HFF-Myc (cell line): Measurements from ENCODE around the gene KRT82.

Experiments
- DNase-seq: peaks from one replicate; pipeline ENCODE4 v3.0.0-alpha.2; 2011; ENCODE audit warnings: low read depth; ENCODE audit errors: extremely low read depth
- H3K4me3 ChIP-seq: replicated peaks from 2 replicates; pipeline ENCODE4 v1.5.1; 2011; ENCODE audit warnings: low read depth, mild to moderate bottlenecking, control low read depth, low read length
- TF ChIP-seq, protein P1 (sequence below): IDR thresholded peaks from 2 replicates; pipeline ENCODE4 v1.5.1; 2012; ENCODE audit warnings: mild to moderate bottlenecking, low read depth, low read length, control low read depth; ENCODE audit errors: missing control alignments

The KRT82 gene

DNA sequence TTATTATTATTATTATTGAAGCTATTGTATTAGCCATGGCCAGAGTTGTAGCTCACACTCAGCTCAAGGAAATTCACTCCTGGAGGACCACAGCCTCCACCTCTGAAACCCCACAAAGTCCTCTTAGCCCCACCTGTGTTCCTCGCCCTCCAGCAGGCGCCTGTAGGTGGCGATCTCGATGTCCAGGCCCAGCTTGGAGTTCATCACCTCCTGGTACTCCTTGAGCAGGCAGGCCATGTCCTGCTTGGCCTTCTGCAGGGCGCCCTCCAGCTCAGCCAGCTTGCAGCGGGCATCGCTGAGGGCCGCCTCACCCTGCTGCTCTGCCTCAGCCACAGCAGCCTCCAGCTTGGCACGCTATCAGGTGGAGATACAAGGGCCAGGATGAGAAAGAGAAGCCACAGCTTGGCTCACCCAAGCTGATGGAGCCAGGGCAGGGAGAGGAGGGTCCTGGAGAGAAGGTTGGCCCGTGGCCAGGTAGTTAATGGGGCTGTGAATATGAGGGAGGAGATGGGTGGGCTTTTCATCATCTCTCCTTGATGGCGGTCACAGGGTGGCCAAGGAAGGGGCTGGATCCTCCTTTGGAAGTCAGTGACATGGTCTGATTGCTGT is 43.9 kb downstream of the KRT82 start:
- no peak for DNase-seq
- TF ChIP-seq, protein P1, sequence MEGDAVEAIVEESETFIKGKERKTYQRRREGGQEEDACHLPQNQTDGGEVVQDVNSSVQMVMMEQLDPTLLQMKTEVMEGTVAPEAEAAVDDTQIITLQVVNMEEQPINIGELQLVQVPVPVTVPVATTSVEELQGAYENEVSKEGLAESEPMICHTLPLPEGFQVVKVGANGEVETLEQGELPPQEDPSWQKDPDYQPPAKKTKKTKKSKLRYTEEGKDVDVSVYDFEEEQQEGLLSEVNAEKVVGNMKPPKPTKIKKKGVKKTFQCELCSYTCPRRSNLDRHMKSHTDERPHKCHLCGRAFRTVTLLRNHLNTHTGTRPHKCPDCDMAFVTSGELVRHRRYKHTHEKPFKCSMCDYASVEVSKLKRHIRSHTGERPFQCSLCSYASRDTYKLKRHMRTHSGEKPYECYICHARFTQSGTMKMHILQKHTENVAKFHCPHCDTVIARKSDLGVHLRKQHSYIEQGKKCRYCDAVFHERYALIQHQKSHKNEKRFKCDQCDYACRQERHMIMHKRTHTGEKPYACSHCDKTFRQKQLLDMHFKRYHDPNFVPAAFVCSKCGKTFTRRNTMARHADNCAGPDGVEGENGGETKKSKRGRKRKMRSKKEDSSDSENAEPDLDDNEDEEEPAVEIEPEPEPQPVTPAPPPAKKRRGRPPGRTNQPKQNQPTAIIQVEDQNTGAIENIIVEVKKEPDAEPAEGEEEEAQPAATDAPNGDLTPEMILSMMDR, result peak; percentile 33
- H3K4me3 ChIP-seq, result no peak overlapping the region

DNA sequence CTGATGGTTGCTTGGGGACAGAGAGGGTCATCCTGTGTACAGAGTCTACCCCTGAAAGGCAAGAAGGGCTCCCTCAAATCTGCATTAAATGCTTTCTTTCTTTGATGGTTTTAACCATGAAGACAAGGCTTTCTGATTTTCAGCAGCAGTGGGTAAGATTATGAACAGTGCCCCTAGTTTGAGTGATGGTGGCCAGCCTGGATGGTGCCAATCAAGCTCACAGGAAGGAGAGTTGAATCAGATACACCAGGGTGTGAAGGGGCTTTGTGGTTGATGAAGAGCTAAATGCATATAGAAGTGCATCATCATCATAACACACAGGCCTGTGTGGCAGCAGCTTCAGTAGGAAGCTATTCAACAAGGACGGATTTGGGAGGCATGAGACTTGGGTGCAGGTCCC is 44.6 kb downstream of the KRT82 start:
- H3K4me3 ChIP-seq, result no peak overlapping the region
- DNase-seq, result no peak
- TF ChIP-seq, protein P1, result no peak

DNA sequence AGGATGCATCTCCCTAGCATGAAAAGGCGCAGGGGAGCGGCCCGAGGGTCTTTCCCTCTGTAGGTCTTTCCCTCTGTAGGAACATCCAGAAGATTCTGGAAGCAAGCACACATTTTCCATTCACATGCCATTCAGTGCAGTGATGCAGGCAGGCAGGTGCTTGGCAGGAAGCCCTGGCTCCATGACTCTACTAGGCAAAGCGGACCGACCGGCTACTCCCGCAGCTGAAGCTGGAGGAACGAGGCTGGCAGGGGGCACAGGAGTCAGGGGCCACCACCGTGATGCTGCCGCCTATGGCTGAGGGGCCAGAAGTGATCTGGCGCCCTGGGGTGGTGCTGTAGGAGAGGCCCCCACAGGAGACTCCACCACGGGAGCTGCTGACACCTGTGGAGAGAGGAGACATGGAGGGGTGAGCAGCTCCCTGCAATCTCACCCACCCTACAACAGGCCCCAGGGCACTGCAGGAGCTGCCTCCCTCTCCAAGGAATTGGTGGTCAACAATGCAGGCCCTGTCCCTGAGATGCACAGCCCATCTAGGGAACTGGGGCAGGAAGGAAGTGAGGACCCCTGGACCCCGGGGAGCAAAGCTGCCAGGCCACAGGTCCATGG is 45.4 kb downstream of the KRT82 start:
- H3K4me3 ChIP-seq, result no peak overlapping the region
- TF ChIP-seq, protein P1, result no peak
- no peak for DNase-seq

DNA sequence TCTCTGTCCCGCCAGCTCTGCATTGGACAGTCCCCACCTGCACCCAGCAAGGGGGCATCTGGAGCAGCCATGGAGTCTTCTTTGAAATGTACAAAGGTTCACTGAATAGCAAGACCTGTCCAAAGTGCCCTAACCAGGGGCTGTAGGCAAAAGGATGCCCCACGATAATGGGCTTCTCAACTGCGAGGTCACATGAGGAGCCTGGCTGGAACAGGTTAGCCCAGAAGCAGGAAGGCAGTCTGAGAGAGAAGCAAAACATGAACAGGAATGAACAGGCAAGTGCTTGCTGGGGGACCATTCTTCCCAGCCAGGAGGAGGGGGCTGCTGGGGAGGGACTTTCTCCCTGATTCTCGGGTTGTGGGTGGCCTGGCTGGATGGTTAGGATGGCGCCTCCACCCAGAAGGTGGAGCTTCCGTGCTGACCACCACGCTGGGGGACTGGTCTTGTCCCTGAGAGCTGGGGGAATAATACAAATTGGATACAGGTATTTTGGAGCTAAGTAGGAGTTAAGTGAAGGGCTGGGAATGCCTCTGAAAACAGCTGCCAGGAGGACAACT is 46.0 kb downstream of the KRT82 start:
- TF ChIP-seq, protein P1, result no peak

DNA sequence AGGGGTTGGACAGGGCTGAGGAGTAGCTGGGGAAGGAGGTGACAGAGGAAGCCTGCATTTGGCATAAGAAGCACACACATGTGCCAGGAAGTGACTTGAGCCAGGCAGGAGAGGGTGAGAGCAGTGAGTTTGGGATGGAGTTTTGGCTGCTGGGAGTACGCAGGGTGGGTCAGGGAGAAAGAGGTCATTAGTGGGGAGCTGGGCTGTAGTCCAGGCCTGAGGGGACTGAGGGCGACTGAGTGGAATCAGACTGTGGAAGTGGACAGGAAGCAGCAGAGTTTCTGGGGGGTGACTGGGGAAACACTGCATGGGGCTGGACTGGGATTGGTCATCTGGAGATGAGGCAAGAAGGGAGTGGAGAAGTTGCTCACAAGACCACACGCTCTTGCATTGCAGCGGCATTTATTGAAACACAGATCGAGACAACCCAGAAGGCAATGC is 46.5 kb downstream of the KRT82 start:
- TF ChIP-seq, protein P1, result no peak
- H3K4me3 ChIP-seq, result no peak overlapping the region
- no peak for DNase-seq

More for the DNA sequence above, 46.0 kb downstream of the KRT82 start:
- DNase-seq, result no peak
- H3K4me3 ChIP-seq, result no peak overlapping the region

DNA sequence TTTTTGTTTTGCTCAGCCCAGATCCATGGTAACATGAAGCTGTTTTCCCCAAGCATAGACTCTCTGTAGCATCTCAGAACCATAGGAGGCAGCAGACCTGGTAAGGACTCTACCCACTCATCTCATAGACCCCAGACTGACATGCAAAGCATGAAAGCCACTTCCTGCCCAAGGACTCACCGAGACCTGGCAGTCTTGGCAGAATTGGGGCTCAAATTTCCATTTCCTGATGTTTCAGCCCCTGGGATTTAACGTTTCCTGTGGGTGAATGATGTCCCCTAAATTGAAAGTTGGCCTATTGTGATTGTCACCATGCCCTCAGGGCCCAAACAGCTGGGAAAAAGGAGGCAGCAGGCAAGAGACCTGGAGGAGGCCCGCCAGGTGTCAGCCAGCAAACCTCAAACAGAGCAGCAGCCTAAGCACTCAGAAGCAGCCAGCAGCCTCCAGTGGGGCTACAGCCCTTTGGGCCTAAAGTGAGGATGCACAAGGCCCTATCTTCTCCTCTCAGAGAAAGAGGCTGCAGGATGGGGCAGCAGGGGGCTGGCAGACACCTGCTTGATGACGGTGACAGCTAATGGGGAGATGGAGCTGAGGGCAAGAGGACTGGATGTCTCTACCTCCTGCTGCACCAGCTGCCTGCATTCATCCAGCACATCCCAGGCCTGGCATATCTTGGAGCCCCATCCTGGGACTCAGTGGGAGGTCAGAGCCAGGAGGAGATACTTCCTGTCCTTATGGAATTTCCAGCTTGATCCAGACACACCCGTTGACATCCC is 47.4 kb downstream of the KRT82 start:
- H3K4me3 ChIP-seq, result no peak overlapping the region
- DNase-seq, result no peak
- TF ChIP-seq, protein P1, result no peak
